H1 (cell line): ENCODE measurements around the gene GGN. TPM values are rescaled to one million over a fixed set of nuclear protein-coding genes. Genes with fewer than 3 reads are reported as not detected.

ENCODE experiments used
- CHD2 ChIP-seq: IDR thresholded peaks from 2 replicates; pipeline ENCODE4 v1.6.1; 2012; ENCODE audit warnings: low read length, improper control_type of control experiment
- CHD7 ChIP-seq: fragments of 300-600 bp; sonication (generic); IDR thresholded peaks from 2 replicates; pipeline ENCODE4 v1.7.1; 2012; ENCODE audit warnings: low read length, moderate library complexity, mild to moderate bottlenecking, inconsistent platforms; ENCODE audit not compliant: insufficient replicate concordance
- KDM1A ChIP-seq: fragments of 200-600, 300-600 bp; sonication (generic); IDR thresholded peaks from 2 replicates; pipeline ENCODE4 v1.7.1; 2016; ENCODE audit warnings: mild to moderate bottlenecking, low read length, borderline replicate concordance
- NRF1 ChIP-seq: IDR thresholded peaks from 2 replicates; pipeline ENCODE4 v1.6.1; 2011; ENCODE audit warnings: mild to moderate bottlenecking, low read depth, low read length, improper control_type of control experiment
- RFX5 ChIP-seq: IDR thresholded peaks from 2 replicates; pipeline ENCODE4 v1.6.1; 2011; ENCODE audit warnings: low read depth, low read length, improper control_type of control experiment, borderline replicate concordance
- TCF12 ChIP-seq: IDR thresholded peaks from 2 replicates; pipeline ENCODE4 v1.6.1; 2011; ENCODE audit warnings: low read depth, mild to moderate bottlenecking, low read length
- polyA plus RNA-seq, 7 experiments: library from polyadenylated mRNA; depleted of rRNA in 3 of 7; stranded (reverse) in 5 of 7; unstranded in 2 of 7; fragments of >200 nt in 5 of 7; fragments of 200-250 nt in 2 of 7; gene quantifications; 1 replicate in 5 of 7; 2 replicates in 1 of 7; 4 replicates in 1 of 7; pipeline versions ENCODE4 v1.2.1 to v1.2.3, GENCODE V29; 2011 to 2013; ENCODE audit warnings: missing spikeins in 2 of 7, mixed read lengths in 2 of 7
- total RNA-seq: library from RNA; stranded (reverse); fragmentation: NEBNext Ultra II Directional; extraction: Animal tissue kit (Norgen Biotek cat#: 25700); gene quantifications from 2 replicates; pipeline ENCODE4 v1.2.1, GENCODE V29; 2021
- TF ChIP-seq, protein P1 (sequence below): IDR thresholded peaks from 2 replicates; pipeline ENCODE4 v1.6.1; 2012; ENCODE audit warnings: inconsistent platforms

GGN gene
- total and polyA plus RNA-seq, 2 of the 8 experiments (the other 6 are each of a cell fraction or from before 2014, with no cell fraction given) = 0.47 to 1.2 TPM

GRCh38 chr19:38429055-38429810 is 41.4 kb upstream of the GGN start (continued):
- TF ChIP-seq, protein P1, sequence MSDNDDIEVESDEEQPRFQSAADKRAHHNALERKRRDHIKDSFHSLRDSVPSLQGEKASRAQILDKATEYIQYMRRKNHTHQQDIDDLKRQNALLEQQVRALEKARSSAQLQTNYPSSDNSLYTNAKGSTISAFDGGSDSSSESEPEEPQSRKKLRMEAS = no peak
- TF ChIP-seq RFX5 (no peak), CHD2 (no peak), TCF12 (no peak), KDM1A (no peak), NRF1 (no peak), CHD7 (no peak)
